Immature natural killer cell (primary cell): ENCODE measurements around the gene TMEM41A. TPM values are rescaled to one million over a fixed set of nuclear protein-coding genes. Genes with fewer than 3 reads are reported as not detected.

Source experiments
- DNase-seq, 3 donors: peaks; one replicate each; pipeline ENCODE4 v3.0.0; 2022; ENCODE audit warnings: mixed read lengths in 1 of 3
- H3K27ac Mint-ChIP-seq, 6 donors: one replicate each; pipeline ENCODE4 v1.8.0; 2020; ENCODE audit warnings: mixed read lengths in 6 of 6, mild to moderate bottlenecking in 5 of 6, inconsistent platforms in 4 of 6, moderate library complexity in 3 of 6
- H3K27me3 Mint-ChIP-seq, 3 donors: one replicate each; pipeline ENCODE4 v1.8.0; 2020 to 2021; ENCODE audit warnings: low read depth in 3 of 3, mild to moderate bottlenecking in 3 of 3, mixed read lengths in 3 of 3, moderate library complexity in 3 of 3, inconsistent platforms in 1 of 3
- H3K36me3 Mint-ChIP-seq, 3 donors: one replicate each; pipeline ENCODE4 v1.8.0; 2020; ENCODE audit warnings: mixed read lengths in 3 of 3, inconsistent platforms in 2 of 3, mild to moderate bottlenecking in 2 of 3
- H3K4me1 Mint-ChIP-seq, 2 donors: one replicate each; pipeline ENCODE4 v1.8.0; 2020; ENCODE audit warnings: inconsistent platforms in 2 of 2, mild to moderate bottlenecking in 2 of 2, mixed read lengths in 2 of 2, moderate library complexity in 1 of 2
- H3K4me3 Mint-ChIP-seq, 5 donors: one replicate each; pipeline ENCODE4 v1.8.0; 2020; ENCODE audit warnings: mild to moderate bottlenecking in 5 of 5, mixed read lengths in 5 of 5, inconsistent platforms in 3 of 5, moderate library complexity in 3 of 5
- H3K9me3 Mint-ChIP-seq, 6 donors: one replicate each; pipeline ENCODE4 v1.8.0; 2020; ENCODE audit warnings: mild to moderate bottlenecking in 6 of 6, mixed read lengths in 6 of 6, inconsistent platforms in 4 of 6, moderate library complexity in 3 of 6
- polyA plus RNA-seq, 3 donors: library from polyadenylated mRNA; unstranded; fragments of 300-500 nt; fragmentation: Illumina TruSeq; gene quantifications; one replicate each; pipeline ENCODE4 v1.2.3, GENCODE V29; 2021

Gene TMEM41A
- polyA plus RNA-seq = 10 to 100 TPM; 17.3 to 26.2 (median 21.4) TPM

DNA sequence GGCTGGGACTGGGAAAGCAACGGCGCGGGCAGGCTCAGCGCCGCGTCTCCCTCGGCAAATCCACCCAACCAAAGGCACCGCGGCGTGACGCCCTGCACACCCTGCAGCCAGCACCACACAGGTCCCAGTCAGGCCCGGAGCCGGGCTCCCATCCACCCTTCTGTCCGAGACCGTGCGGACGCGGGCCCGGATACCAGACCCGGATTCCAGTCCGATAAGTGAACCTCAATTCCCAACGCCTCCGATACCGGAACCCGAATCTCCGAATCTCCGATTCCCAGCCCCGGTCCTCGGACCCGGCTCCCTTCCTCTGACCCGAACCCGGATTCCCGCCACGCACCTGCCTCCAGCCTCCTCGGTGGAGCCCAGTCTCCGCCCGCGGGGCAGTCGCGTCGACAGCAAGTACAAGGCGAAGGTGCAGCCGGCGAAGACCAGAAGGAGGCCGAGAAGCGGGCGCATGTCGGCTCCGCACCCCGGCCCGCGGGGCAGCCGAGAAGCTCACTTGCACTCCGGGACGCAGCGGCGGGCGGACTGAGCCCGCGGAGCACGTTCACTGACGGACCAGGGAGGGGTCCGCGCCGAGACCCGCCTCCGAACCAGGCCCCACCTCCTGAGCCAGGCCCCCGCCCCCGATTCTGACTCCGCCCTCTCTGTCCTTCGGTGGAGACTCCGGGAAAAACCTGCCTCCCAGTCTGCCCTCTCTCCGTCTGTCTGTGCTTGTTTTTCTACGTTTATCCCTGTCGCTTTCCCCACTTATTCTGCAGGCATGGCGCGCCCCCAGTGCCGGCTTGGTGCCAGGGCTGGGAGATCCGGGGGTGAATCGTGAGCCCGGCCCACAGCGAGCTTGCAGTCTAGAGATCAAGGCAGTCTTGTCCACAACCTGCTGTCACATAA is at the start of gene TMEM41A:
TSS of gene TMEM41A (minus strand) at position 533 of the 894 bp plus-strand sequence. CDS start at position 459, 74 bp downstream.
- H3K36me3 Mint-ChIP-seq = peaks cover 3 to 15% (median 10%) of the 10 kb centered on the region in 3 donors
- H3K4me1 Mint-ChIP-seq = peaks cover 27 to 39% of the 10 kb centered on the region in 2 donors
- peaks cover 0 to 10% (median 3%) of the 10 kb centered on the region in 3 donors for H3K27me3 Mint-ChIP-seq
- H3K4me3 Mint-ChIP-seq = peak within 1 kb of the TSS; percentile 93 to 98 (median 94)
- no peaks in the 10 kb centered on the region for H3K9me3 Mint-ChIP-seq
- DNase-seq = peak; percentile 86 to 88 (median 86)
- peak within 1 kb of the TSS; percentile 78 to 91 (median 88) for H3K27ac Mint-ChIP-seq

DNA sequence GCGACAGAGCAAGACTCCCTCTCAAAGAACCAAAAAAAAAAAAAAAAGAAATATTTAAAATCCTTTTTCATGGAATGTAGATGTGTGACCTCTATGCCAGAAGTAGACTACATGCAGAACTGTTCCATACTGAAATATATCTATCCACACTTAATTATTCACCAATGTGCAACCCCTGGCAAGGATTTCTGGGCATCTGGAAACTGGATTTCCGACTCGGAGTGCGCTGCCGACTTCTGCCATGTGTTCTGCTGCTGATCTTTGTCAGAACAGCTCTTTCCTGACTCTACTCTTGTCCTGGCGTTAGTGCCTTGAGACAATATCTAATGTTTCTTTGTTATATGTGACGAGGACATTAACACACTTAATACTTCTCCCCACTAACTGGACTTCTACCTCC is 41.9 kb upstream of the TMEM41A start:
- Mint-ChIP-seq H3K4me3 (no peak overlapping the region), H3K27me3 (peaks cover 0 to 8% (median 2%) of the 10 kb centered on the region in 3 donors), H3K9me3 (no peaks in the 10 kb centered on the region), H3K27ac (no peak overlapping the region), H3K36me3 (no peaks in the 10 kb centered on the region), H3K4me1 (peaks cover 0 to 5% of the 10 kb centered on the region in 2 donors)
- no peak for DNase-seq

DNA sequence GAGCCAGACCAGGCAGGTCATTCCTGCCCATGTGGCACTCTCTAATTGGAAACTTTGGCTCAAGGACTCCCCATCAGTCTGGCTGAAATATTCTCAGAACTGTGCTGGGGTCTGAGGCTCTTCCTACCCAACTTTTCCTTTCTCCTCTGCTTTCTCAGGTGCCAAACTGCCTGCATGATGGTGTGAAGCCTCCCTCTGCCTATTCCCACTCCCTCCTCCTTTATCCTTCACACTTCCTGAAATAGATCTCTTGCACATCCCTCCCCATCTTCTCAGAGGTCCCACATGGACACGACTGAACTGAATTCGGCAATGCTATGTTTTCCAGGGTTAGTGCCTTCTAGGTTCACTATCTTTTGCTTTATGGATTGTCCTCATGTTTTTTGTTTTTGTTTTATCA is 41.1 kb upstream of the TMEM41A start:
- Mint-ChIP-seq H3K27me3 (peaks cover 0 to 8% (median 2%) of the 10 kb centered on the region in 3 donors), H3K9me3 (no peaks in the 10 kb centered on the region), H3K4me3 (no peak overlapping the region), H3K4me1 (peaks cover 0 to 5% of the 10 kb centered on the region in 2 donors), H3K36me3 (no peaks in the 10 kb centered on the region), H3K27ac (no peak overlapping the region)
- no peak for DNase-seq

DNA sequence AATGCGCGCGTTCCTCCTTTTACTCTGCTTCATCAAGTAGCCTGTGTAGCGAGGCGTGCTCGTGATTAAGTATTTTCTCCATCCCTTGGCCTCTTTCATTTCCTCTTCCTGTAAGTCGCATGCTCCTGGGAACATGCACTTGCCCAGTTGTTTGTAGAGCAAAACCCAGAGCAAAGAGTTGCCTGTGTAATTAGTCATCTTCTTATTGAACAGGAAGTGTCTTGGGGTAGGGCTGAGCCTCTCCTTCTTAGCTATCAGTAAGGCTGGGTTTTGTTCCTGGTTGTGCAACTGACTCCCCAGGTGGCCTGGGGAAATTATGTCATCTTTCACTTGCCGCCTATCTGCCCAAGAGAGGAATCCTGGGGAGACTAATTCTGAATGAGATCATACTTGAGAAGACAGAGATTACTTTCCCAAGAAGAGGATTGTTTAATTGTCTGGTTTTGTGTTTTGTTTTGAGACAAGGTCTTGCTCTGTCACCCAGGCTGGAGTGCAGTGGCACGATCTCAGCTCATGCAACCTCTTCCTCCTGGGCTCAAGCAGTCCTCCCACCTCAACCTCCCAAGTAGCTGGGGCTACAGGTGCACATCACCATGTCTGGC is 38.6 kb upstream of the TMEM41A start:
- no peaks in the 10 kb centered on the region for H3K9me3 Mint-ChIP-seq
- H3K36me3 Mint-ChIP-seq = no peaks in the 10 kb centered on the region
- H3K4me1 Mint-ChIP-seq = peaks cover 0 to 5% of the 10 kb centered on the region in 2 donors
- H3K4me3 Mint-ChIP-seq = no peak overlapping the region
- DNase-seq = no peak
- H3K27me3 Mint-ChIP-seq = peaks cover 0 to 5% (median 0%) of the 10 kb centered on the region in 3 donors
- peak overlapping the region in 1 of 6 donors; percentile 42 for H3K27ac Mint-ChIP-seq

DNA sequence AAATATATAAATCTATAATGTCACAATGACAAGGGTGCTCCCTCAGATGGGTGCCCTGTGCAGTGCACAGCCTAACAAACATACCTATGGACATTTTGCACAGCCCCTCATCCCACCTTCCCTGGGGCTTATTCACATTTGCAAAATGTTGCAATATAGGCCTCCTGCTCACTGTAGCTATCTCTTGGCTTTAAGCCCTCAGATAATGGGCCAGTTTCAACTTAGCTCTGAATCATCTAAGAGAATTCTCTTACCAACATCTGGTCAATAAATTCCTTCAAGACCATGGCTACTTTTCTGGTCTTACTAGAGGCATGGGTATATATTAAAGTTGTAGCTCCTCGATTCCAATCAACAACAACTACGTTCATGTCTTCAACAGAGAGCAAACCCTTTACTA is 35.7 kb upstream of the TMEM41A start:
- peaks cover 0 to 5% of the 10 kb centered on the region in 2 donors for H3K4me1 Mint-ChIP-seq
- peaks cover 0 to 5% (median 2%) of the 10 kb centered on the region in 3 donors for H3K27me3 Mint-ChIP-seq
- H3K36me3 Mint-ChIP-seq = no peaks in the 10 kb centered on the region
- H3K27ac Mint-ChIP-seq = no peak overlapping the region
- H3K4me3 Mint-ChIP-seq = no peak overlapping the region
- no peak for DNase-seq
- no peaks in the 10 kb centered on the region for H3K9me3 Mint-ChIP-seq

DNA sequence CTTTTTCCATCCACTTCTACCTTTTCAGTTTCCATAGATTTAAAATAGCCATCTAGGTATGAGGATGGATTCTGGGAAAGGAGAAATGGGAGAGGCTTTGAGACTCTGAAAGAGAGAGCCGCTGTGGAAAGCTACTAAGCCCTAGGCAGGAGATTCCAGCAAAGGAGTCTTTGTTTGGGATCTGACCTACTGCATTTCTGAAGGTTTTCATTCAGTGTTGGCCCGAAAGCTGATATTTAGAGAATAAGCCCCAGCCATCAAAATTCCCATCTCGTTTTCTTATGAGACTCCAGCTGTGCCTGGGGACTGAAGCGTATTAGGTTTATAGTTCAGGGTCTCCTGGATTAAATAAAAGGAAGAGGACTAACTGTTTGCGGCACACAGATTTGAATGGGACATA is 34.1 kb upstream of the TMEM41A start:
- no peak for DNase-seq
- Mint-ChIP-seq H3K4me3 (no peak overlapping the region), H3K9me3 (no peaks in the 10 kb centered on the region), H3K27ac (no peak overlapping the region), H3K36me3 (no peaks in the 10 kb centered on the region), H3K27me3 (peaks cover 0 to 6% (median 6%) of the 10 kb centered on the region in 3 donors), H3K4me1 (peaks cover 0 to 5% of the 10 kb centered on the region in 2 donors)

DNA sequence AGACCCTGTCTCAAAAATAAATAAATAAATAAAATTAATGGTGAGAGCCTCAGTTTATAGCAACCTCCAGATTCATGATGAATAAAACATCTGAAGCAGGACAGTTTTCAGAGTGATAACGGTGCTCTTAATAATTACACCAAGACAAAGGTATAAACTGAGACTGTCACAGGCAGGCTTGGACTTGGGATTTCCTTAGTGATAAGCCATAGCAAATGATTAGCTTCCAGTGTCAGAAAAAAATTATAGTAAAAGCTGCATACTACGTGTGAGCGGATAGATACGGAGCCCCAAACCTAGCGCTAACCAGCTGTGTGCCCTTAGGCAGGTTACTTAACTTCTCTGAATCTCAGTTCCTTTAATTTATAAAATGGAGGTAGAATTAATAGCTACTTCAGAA is 32.0 kb upstream of the TMEM41A start:
- H3K9me3 Mint-ChIP-seq = no peaks in the 10 kb centered on the region
- H3K36me3 Mint-ChIP-seq = no peaks in the 10 kb centered on the region
- peaks cover 0 to 9% (median 8%) of the 10 kb centered on the region in 3 donors for H3K27me3 Mint-ChIP-seq
- no peak for DNase-seq
- no peak overlapping the region for H3K4me3 Mint-ChIP-seq
- H3K27ac Mint-ChIP-seq = no peak overlapping the region
- H3K4me1 Mint-ChIP-seq = no peaks in the 10 kb centered on the region

DNA sequence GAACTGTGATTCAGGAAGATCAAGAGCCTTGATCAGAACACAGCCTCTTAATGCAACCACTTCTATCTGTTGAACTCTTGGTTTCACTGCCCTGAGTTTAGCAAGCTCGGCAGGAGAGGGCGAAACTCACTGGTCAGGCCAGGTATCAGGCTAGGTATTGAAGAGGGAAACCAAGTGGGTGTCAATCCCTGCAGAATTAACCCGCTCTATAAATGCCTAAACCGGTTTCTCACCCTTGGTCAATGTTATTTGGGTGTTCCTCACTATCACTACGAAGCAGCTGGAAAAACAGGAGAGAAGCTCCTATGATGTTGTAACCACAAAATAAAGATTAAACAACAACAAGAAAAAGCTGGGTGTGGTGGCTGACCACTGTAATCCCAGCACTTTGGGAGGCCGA is 29.7 kb upstream of the TMEM41A start:
- Mint-ChIP-seq H3K4me3 (no peak overlapping the region), H3K27me3 (peaks cover 0 to 14% (median 9%) of the 10 kb centered on the region in 3 donors), H3K36me3 (no peaks in the 10 kb centered on the region), H3K4me1 (no peaks in the 10 kb centered on the region), H3K27ac (no peak overlapping the region), H3K9me3 (no peaks in the 10 kb centered on the region)
- DNase-seq = no peak

DNA sequence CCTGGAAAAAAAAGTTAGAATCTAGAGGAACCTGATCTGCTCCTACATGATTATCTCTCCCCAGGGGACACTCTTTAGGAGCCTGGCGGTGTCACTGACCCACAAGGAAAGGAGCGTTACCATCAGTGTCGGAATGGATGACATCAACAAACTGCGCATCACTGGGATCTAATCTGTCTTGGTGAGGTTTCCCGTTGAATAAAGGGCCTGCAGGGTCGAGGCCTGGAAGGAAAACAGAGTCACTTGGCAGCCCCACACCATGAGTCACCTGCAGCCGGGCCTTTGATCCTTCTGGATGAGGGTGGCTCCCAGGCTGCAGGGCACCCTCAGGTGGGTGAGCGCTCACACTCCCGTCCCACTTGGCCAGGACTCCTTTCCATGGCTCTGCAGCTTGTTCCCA is 28.5 kb upstream of the TMEM41A start:
- Mint-ChIP-seq H3K27ac (no peak overlapping the region), H3K9me3 (no peaks in the 10 kb centered on the region), H3K36me3 (no peaks in the 10 kb centered on the region), H3K4me1 (no peaks in the 10 kb centered on the region), H3K4me3 (no peak overlapping the region), H3K27me3 (peaks cover 0 to 14% (median 9%) of the 10 kb centered on the region in 3 donors)
- DNase-seq = no peak

DNA sequence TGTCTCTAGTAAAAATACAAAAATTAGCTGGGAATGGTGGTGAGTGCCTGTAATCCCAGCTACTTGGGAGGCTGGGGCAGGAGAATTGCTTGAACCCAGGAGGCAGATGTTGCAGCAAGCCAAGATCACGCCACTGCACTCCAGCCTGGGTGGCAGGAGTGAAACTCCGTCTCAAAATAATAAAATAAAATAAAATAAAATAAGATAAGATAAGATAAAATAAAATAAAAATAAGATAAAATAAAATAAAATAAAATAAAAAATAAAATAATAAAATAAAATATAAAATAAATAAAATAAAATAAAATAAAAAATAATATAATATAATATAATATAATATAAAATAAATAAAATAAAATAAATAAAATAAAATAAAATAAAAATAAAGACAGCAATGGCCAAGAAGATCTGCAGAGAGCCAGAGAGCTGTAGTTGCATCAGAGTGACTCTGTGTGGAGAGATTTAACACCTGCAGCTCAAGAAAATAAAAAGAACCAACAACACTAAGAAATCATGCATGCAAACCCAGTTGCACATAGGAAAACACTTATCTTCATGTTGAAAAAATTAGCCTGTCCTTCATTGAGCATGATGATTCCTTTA is 27.6 kb upstream of the TMEM41A start:
- Mint-ChIP-seq H3K4me3 (no peak overlapping the region), H3K9me3 (no peaks in the 10 kb centered on the region), H3K4me1 (no peaks in the 10 kb centered on the region), H3K27me3 (peaks cover 0 to 14% (median 10%) of the 10 kb centered on the region in 3 donors), H3K36me3 (no peaks in the 10 kb centered on the region), H3K27ac (peak overlapping the region in 1 of 6 donors; percentile 40)
- no peak for DNase-seq

DNA sequence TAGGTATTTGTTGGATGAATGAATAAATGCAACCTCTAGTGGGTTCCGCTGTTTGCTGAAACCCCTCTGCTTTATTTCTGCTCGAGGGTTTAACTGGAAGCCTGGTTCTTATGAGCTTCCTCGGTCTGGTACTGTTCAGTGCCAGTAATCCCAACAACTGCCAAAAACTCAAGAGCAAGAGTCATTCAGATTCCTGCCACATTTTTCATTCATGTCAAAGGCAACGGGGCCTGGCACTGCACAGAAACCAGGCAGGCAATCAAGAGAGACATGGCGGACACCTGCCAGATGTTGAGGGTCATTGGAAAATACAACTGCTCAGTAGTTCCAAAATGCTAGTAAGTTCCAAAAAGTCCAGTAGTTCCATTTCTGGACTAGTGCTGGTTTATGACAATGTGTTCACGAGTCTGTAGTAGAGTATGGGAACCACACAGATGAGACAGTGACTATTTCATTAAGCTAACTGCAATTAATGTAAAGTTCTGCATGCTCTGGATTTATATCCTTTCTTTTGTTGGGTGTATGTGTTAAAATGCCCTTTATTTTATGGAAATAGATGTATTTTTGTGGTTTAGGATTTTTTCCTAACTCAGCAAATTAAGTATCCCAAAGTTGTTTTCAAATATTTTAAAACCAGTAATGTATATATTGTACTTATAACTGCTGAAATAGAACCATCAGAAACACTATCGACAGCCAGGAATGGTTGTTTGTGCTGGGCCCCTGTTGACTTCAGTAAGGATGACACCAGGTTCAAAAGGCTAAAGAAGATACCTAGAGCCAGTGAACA is 22.7 kb upstream of the TMEM41A start:
- peaks cover 1 to 13% (median 8%) of the 10 kb centered on the region in 3 donors for H3K27me3 Mint-ChIP-seq
- no peaks in the 10 kb centered on the region for H3K36me3 Mint-ChIP-seq
- H3K27ac Mint-ChIP-seq = no peak overlapping the region
- no peak for DNase-seq
- no peaks in the 10 kb centered on the region for H3K4me1 Mint-ChIP-seq
- no peaks in the 10 kb centered on the region for H3K9me3 Mint-ChIP-seq
- no peak overlapping the region for H3K4me3 Mint-ChIP-seq

DNA sequence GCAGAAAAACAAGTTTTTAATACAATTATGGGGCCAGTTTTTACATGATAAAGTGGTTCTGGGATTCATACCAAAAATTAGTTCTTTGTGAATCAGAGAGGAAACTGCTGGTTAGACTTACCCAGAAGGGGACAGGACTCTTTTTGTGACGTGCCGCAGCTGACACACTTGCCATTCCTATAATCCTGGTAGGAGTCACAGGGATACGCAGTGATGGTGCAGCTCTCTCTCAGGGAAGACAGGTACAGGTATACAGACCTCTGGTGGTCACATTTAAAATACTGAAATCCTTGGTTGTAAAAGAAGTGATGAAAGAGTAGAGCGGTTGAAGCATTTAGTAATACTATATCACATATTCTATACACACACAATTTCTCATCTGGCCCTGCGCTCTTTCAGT is 20.2 kb upstream of the TMEM41A start:
- H3K36me3 Mint-ChIP-seq = no peaks in the 10 kb centered on the region
- no peaks in the 10 kb centered on the region for H3K4me1 Mint-ChIP-seq
- H3K9me3 Mint-ChIP-seq = peaks cover 0 to 3% (median 0%) of the 10 kb centered on the region in 6 donors
- no peak overlapping the region for H3K4me3 Mint-ChIP-seq
- no peak overlapping the region for H3K27ac Mint-ChIP-seq
- no peak for DNase-seq
- peaks cover 6 to 12% (median 8%) of the 10 kb centered on the region in 3 donors for H3K27me3 Mint-ChIP-seq

DNA sequence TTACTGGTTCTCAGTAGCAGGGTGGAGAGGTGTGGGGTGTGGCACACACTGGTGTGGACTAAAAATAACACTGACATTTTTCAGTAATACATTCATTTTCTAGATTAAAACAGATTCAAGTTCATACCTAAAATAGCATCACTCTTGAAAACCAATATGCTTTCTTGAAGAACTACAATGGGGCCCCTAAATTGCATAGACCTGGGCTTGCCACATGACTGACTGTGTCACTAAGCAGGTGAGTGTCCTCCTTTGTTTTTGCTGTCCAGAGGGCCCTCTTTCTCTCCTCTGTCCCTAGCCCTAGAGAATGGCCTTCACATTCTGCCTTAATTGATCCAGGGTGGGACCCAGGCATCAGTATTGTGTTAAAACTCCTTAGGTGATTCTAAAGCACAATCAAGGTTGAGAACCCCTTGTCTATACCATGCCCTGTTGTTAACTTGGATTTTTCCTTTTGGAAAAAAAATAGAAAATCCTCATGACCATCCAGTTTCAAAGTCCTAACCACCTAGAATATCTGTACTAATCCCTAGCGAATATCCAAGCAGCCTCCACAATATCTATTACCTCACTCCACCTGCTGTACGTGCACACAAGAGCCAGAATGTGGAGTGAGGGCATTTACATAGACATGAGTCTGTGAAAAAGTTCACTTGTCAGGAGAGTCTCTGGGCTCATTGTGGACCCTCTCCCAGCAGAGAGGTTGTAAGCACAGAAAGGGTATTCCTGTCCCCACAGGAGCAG is 18.7 kb upstream of the TMEM41A start:
- Mint-ChIP-seq H3K9me3 (peaks cover 0 to 3% (median 0%) of the 10 kb centered on the region in 6 donors), H3K27ac (no peak overlapping the region), H3K36me3 (no peaks in the 10 kb centered on the region), H3K4me3 (no peak overlapping the region), H3K4me1 (no peaks in the 10 kb centered on the region), H3K27me3 (peaks cover 6 to 13% (median 13%) of the 10 kb centered on the region in 3 donors)
- DNase-seq = no peak
